GM21390 (cell line): ENCODE results near the gene TCTN3.
"Not testable (repeated sequence)": the region's sequence is repeated elsewhere in the genome, so short reads cannot be mapped to it uniquely, and the experiment has no call there.

Source experiments
- ATAC-seq: cut with Tn5 transposase; IDR thresholded peaks from one replicate; pipeline ENCODE4 v1.9.1; 2021; ENCODE audit not compliant: unreplicated experiment

Gene TCTN3

DNA sequence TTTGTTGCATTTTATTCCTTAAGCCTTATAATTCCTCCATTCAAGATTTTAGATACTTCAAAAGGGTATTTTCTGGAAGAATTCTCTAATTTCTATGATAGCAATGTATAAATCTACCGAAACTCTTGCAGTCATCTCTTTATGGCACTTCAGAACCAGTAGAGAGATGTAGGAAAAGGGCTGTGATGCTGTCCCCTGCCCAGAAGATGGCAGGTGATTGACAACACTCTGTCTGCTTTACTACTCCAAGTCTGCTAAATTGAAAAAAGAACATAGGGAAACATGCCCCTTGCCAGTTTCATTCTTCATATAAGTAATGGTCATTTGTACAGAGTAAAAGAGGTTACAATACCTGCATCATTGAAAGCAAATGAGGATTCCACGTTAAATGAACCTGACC lies 5.1 kb downstream of the TCTN3 start:
- no peak for ATAC-seq

DNA sequence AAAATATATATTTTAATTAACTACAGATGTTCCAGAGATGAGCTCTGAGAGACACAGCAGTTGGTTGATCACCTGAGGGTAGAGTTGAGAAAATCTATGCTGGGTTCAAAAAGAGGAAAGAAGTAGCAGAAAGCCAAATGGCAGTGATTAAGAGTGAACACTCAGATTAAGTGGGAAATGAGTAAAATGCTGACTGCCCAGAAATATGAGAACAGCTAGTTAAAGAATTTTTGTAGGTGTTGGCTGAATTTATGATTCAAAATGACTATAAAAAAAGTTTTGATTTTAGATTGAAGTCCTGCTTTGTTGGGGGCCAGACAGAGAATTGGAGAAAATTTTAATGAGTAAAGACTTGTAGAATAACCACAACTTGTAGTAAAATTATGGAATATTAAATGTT lies 9.8 kb downstream of the TCTN3 start:
- ATAC-seq = no peak

DNA sequence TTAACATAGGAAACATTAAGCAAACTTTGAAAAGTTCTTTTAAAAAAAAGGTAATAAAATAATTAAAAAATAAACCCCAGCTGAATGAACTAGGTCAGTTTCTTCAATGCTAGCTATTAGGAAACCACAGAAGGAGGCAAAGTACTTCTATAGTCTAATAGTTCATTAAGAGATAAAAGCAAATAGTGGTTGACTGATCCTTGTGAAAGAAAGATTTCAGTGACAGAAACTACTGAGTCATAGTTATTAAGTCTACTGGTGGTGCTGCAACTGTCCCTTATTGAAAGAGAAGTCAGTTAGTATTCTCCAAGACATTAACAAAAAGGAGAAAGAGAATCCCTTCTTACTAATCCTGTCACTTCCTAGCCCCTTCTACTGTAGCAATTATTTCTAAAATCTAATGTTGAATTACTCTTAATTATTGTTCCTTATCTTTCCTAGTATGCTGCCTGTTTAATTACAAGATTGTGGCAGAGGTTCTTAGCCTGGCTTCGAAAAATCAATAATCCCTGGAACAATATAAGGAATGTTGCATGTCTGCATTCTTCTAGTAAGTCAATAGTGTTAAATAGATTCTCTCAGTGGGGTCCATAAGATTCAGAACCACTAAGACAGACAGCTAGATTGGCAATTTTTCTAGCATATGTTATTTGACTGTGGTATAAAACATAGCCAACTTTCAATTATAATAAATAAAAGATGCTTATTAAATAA lies 18.2 kb downstream of the TCTN3 start:
- ATAC-seq = no peak

- ATAC-seq = no peak
Observed at GRCh38 chr10:95674643-95675042, 19.1 kb downstream of the TCTN3 start.

DNA sequence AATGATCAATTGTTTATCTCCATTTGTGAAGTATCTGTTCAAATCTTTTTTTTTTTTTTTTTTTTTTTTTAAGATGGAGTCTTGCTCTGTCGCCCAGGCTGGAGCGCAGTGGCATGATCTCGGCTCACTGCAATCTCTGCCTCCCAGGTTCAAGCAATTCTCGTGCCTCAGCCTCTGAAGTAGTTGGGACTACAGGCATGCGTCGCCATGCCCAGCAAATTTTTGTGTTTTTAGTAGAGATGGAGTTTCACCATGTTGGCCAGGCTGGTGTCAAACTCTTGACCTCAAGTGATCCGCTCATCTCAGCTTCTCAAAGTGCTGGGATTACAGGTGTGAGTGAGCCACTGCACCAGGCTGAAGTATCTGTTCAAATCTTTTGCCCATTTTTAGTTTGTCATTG lies 21.1 kb downstream of the TCTN3 start:
- not testable (repeated sequence) for ATAC-seq

- no peak for ATAC-seq
Observed at GRCh38 chr10:95664543-95664942, 29.2 kb downstream of the TCTN3 start.

GRCh38 chr10:95663496-95663895 lies 30.2 kb downstream of the TCTN3 start:
- no peak for ATAC-seq

GRCh38 chr10:95661818-95662217 lies 31.9 kb downstream of the TCTN3 start:
- ATAC-seq = no peak

- ATAC-seq = no peak
Observed at GRCh38 chr10:95660283-95660682, 33.4 kb downstream of the TCTN3 start.

GRCh38 chr10:95657250-95657649 lies 36.5 kb downstream of the TCTN3 start:
- no peak for ATAC-seq

DNA sequence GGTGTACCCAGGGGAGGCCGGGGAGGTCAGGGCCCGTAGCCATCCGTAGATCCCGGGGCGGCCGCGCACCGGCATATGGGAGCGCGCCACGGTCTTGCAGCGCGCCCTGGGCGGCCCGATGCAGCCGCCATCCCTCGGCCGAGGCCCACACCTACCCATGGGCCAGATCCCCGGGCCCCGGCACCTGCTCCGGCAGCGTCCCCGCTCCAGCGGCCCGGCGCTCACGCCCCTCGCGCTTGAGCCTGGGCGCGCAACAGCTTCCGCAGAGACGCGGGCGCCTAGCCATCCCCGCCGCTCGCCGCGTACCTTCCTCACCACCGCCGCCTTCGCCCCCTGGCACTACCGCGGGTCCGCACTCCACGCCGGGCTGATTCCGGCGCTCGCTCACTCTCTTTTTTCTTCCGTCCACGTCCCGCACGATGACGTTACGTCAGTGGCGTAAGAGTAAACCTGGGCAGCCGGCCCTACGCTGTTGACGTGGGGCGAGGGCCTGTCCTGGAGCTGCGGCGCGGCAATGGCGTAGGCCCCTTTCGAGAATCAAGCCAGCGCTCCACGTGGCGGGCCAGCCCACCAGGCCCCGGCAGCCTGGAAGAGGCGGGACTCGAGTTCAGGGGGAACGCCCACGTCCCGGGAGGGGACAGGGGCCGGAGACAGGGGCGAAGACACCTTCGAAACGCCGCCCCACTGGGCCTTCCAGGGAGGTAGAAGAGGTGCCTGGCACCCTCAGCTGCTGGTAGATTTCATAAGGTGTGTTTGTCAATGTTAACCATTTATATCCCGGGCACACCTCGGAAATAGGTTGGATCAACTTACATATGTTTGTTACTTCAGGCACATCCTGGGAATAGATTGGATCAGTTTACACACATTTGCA lies 37.2 kb downstream of the TCTN3 start, which contains the start of gene ALDH18A1:
ALDH18A1 (minus strand) TSS at position 421 of the 874 bp plus-strand sequence. CDS start 3,334 bp downstream, outside the sequence.
- peak; percentile 91 for ATAC-seq

- ATAC-seq = peak; percentile 10
Observed at GRCh38 chr10:95655571-95656290, 38.0 kb downstream of the TCTN3 start.

DNA sequence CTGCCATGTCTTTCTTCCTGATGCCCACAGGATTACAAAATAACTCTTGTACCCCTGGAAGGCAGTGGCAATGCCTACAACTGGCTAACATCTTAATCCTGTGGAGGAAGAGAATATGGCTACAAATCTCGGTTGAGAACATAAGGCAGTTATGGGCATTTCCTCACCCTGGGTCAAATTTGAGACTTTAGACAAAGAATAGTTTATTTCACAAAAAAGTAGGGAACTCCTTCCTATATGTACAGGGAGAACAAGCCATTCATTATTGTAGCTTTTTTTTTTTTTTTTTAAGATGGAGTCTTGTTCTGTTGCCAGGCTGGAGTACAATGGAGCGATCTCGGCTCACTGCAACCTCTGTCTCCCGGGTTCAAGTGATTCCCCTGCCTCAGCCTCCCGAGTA lies 39.8 kb downstream of the TCTN3 start:
- no peak for ATAC-seq

DNA sequence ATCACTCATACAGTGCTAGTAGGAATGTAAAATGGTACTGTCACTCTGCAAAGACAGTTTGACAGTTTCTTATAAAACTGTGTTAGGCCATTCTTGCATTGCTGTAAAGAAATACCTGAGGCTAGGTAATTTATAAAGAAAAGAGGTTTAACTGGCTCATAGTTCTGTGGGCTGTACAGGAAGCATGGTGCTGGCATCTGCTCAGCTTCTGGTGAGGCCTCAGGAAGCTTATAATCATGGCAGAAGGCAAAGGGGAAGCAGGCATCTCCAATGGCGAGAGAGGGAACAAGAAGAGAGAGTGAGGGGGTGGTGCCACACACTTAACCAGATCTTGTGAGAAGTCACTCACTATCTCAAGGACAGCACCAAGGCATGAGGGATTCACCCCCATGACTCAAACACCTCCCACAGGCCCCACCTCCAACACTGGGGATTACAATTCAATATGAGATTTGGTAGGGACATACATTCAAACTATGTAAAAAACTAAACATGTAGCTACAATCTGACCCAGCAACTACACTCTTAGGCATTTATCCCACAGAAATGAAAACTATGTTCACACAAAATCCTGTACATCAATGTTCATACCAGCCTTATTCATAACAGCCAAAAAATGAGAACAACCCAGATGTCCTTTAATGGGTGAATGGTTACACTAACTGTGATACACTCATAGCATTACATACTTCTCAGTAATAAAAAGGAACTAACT lies 42.2 kb downstream of the TCTN3 start:
- ATAC-seq = no peak

- no peak for ATAC-seq
Observed at GRCh38 chr10:95650232-95650631, 43.5 kb downstream of the TCTN3 start.

DNA sequence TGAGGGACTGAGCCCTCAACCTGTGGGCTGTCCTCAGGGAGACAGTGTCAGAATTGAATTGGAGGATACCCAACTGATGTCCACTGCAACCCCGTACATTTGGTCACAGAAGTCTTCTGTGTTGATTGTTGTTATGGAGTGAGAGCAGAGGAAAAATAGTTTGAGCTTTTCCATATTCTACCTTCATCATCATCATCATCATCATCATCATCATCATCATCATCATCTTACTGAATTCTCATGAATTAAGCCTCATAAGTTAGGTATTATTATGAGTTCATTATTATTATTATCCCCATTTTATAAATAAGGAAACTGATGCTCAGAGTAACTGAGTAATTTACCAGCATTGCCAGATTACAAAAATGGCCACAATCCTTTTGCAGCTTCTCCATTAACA lies 45.6 kb downstream of the TCTN3 start:
- ATAC-seq = no peak

GRCh38 chr10:95646160-95646559 lies 47.6 kb downstream of the TCTN3 start:
- no peak for ATAC-seq

DNA sequence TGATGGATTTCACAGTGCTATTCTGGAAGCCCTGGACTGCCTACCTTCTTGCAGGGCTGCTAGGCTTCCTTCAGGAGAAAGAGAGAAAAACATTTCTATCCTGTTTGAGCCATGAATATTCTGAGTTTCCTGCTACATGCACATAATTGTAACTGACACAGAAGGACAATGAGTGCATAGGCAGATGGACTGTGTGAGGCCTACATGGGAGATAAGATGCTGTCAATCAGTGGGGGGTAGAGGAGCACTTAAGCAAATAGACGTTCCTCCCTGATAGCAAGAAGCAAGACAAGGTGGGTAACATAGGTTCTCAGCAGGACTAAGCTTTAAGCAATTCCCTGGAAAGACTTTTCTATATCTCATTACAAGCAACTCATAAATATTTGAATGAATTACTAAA lies 48.8 kb downstream of the TCTN3 start:
- no peak for ATAC-seq

GRCh38 chr10:95640891-95641315 lies 52.8 kb downstream of the TCTN3 start:
- no peak for ATAC-seq

DNA sequence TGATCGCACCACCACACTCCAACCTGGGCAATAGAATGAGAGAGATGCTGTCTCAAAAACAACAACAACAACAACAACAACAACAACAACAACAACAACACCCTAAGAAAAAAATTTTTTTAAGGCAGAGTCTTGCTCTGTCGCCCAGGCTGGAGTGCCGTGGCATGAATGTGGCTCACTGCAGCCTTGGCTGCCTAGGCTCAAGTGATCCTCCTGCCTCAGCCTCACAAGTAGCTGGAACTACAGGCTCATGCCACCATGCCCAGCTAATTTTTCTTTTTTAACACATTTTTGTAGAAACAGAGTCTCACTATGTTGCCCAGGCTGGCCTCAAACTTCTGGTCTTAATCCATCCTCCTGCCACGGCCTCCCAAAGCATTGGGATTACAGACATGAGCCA lies 55.8 kb downstream of the TCTN3 start:
- no peak for ATAC-seq

GRCh38 chr10:95637140-95637539 lies 56.6 kb downstream of the TCTN3 start:
- no peak for ATAC-seq
